Measurements from ENCODE around the gene MUC22.

DNA sequence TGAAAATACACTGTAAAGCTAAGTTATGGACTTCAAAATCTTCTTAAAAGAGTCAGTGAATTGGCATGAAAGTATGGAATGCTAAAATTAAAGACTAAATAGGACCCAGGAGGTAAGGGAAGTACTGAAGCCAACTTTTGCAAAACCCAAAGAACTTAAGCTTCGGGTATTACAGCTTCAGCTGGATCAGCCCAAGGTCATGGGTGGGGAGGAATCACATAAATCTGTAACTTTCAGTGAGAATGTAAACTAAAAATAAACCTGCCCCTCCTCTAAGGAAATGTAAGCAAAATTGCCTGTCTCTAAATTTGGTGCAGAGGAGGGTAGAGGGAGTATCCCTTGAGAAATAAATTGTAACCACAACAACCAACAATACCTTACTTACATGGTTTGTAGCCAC, 31.1 kb upstream of the MUC22 start:
- no peak for TF ChIP-seq EZH2 (IDR thresholded peaks at IDR 0.05; ENCODE audit: borderline replicate concordance, low read length)
- TF ChIP-seq, protein P1, sequence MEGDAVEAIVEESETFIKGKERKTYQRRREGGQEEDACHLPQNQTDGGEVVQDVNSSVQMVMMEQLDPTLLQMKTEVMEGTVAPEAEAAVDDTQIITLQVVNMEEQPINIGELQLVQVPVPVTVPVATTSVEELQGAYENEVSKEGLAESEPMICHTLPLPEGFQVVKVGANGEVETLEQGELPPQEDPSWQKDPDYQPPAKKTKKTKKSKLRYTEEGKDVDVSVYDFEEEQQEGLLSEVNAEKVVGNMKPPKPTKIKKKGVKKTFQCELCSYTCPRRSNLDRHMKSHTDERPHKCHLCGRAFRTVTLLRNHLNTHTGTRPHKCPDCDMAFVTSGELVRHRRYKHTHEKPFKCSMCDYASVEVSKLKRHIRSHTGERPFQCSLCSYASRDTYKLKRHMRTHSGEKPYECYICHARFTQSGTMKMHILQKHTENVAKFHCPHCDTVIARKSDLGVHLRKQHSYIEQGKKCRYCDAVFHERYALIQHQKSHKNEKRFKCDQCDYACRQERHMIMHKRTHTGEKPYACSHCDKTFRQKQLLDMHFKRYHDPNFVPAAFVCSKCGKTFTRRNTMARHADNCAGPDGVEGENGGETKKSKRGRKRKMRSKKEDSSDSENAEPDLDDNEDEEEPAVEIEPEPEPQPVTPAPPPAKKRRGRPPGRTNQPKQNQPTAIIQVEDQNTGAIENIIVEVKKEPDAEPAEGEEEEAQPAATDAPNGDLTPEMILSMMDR (conservative IDR thresholded peaks at IDR 0.05 in 1 of 2, IDR thresholded peaks at IDR 0.05 in 1 of 2; ENCODE audit: extremely low read depth in 1 of 2, insufficient read depth in 1 of 2, low read depth in 1 of 2, low read length in 2 of 2) = no peak

All from mammary epithelial cell (primary cell).